HG03457 (cell line): ENCODE measurements around the gene LRP1B.
"Not testable (repeated sequence)": the region's sequence is repeated elsewhere in the genome, so short reads cannot be mapped to it uniquely, and the experiment has no call there.

Experiments used
- ATAC-seq: cut with Tn5 transposase; IDR thresholded peaks from one replicate; pipeline ENCODE4 v1.9.1; 2021; ENCODE audit warnings: moderate number of reproducible peaks; ENCODE audit not compliant: unreplicated experiment

The LRP1B gene

DNA sequence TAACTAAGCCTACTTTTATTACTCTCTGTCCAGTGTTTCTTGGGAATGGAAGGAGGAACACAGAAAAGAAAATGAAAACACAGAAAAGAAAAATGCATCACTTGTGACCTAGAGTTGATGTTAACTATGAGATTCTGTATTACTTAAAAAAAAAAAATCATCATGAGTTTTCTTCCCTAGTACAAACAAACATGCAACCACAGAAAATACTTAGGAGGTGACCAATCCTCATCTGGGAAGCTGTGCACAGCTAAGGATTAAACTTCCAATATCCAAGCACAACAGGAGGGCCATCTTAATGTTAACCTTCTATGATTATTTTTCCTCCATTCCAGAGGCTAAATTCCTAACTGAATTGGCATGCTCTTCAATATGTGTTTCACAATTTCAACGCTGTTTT, 1140.4 kb downstream of the LRP1B start:
- no peak for ATAC-seq

DNA sequence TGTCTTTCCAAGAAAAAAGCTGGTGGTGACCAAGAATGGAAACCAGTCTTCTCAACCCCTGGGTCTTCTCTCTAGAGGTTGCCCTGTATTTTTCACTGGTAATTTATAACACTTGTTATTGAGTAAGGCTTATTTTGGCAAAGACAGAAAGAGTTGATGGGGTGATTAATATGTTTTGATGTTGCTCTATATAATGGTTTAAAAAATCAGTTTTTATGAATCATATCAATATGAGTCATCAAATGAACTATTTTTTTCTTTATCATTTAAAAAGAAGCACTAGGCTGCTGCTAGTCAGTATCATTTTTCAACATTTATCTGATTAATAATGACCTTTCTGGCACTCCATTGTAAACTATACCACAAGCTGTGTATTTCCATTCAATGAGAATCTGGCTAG, 1142.2 kb downstream of the LRP1B start:
- no peak for ATAC-seq

DNA sequence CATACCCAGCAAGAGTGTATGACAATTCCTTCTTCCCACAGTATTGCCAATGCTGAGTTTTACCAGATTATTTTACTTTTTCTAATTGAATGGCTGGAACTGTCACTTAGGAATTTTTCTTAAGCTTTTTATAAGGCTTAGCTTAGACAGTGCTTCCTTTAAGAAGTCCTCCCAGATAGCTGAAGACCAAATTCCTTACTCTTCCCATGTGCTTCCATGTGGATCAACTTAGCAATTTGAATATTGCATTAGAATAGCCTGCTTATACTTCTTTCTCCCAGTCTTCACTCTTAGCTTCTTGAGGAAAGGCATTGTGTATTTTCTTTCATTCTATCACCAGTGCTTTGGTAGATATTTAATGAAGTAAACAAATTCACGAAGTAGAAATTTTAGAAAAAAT, 1144.4 kb downstream of the LRP1B start:
- ATAC-seq, result no peak

DNA sequence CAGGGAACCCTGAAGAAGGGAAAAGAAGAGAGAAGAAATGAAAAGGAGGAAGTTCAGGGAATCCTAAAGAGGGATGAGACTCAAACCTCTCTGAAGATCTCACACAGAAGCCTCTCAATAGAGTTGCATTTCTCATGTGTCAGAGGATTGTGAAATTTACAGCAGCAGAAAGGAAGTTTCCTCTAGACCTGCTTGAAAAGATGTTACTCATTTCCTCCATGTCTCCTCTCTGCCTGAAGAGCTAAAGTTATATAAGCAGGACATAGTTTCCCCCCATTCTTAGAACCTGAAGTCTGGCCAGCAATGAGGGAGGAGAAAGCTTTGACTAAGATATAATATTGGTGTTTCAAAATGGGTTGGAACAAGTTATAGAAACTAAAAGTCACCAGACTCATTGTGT, 1155.6 kb downstream of the LRP1B start:
- no peak for ATAC-seq

DNA sequence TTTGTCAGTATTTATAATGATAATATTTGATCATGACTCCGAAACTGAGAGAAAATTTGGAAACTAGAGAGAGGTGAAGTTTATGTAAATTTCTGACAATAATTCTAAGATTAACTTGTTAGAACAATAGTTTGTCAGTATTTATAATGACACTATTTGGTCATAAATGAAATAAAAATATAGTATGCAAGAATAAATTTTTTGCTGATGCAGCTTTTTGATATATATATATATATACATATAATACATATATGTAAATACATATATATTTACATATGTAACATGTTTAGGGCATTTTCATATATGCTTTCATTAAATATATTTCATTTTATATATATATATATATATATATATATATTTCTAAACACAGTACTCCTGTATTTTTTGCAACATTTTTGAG, 1158.1 kb downstream of the LRP1B start:
- ATAC-seq, result no peak

DNA sequence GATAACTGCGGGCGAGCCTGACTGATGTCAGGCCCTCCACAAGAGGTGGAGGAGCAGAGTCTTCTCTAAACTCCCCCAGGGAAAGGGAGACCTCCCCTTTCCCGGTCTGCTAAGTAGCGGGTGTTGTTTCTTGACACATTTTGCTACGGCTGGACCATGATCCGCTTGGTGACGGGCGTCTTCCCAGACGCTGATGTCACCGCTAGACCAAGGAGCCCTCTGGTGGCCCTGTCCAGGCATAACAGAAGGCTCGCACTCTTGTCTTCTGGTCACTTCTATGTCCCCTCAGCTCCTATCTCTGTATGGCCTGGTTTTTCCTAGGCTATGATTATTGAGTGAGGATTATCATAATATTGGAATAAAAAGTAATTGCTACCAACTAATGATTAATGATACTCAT, 1166.5 kb downstream of the LRP1B start:
- ATAC-seq, result not testable (repeated sequence)

DNA sequence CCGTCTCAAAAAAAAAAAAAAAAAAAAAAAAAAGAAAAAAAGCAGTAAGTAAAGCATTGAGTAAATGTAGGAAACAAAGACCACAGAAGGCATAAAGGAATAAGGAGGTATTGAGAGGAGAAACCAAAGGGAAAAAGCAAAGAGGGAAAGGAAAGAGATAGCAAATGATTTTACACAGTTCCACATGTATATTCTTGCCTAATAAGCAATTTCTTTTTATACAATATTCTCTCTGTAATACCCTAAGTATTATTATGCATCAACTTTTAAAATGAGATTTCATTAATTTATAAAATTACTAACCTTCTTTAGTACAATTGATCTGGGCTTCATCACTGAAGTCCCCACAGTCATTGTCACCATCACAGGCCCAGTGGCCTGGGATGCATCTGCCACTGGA, 1180.9 kb downstream of the LRP1B start:
- ATAC-seq, result no peak

DNA sequence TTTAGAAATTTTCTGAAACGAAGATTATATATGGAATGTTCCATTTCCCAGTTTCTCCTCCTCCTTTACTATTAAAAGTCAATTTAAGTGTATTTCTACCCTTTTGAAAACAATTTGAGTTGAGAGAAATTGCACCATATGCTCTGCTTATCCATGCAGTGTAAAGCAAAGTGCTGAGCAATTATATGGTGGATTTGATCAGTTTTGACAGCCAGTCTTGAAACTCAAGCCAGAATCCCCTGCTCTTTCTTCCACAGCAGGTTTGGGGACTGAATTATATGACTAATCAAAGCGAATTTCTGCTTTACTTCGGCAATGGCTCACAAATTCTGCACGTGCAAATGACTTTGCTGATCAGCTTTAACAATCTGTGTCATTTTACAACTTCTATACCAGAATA, 1183.6 kb downstream of the LRP1B start:
- ATAC-seq, result no peak

DNA sequence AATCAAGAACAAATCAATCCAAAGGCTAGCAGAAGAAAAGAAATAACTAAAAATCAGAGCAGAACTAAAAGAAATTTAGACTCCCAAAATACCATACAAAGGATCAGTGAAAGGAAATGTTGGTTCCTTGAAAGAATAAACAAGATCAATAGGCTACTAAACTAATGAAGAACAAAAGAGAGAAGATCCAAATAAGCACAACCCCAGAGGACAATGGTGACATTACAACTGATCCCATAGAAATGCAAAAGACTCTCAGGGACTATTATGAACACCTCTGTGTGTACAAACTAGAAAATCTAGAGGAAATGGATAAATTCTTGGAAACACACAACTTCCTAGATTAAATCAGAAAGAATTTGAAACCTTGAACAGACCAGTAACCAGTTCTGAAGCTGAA, 1186.9 kb downstream of the LRP1B start:
- ATAC-seq, result no peak

DNA sequence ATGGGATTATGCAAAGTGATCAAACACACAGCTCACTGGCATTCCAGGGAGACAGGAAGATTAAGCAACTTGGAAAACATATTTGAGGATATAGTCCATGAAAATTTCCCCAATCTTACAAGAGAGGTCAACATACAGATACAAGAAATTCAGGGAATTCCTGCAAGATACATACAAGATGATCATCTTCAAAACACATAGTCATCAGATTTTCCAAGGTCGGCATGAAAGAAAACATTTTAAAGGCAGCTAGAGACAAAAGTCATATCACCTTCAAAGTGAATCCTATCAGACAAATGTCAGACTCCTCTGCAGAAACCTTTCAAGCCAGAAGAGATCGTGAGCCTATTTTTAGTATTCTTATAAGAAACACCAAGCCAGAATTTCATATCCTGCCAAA, 1188.5 kb downstream of the LRP1B start:
- no peak for ATAC-seq

DNA sequence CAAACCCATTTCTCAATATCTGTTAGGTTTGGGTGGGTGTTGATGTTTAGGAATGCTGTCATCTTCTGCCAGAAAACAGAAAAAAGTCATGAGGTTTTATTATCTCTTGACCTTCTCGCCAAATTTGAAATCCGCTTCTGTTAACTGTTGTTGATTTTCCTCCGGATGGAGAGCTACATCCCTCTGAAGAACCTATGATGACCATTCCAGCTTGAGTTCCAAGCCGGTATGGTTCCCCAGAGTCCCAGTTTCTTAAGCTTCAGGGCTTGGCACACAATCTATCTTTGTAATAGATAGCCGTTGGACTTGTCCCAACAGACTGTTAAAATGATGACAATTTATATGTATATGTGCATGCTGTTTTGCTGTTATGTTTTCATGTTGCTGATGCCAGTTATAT, 1201.0 kb downstream of the LRP1B start:
- no peak for ATAC-seq

DNA sequence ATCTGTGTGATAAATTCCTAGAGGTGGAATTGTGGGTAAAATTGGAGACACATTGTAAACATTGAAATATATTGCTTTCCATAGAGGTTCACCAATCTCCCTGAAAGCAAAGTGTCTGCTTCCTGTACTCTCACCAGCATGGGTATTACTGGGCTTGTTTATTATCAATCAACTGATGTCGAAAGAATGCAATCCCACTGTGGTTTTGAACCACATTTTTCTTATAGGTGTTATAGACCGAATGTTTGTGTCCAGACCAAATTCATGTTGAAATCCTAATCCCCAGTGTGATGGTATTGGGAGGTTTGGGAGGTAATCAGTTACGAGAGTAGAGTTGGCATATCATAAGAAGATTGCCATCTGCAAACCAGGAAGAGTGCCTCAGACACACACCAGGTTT, 1212.4 kb downstream of the LRP1B start:
- ATAC-seq, result no peak

DNA sequence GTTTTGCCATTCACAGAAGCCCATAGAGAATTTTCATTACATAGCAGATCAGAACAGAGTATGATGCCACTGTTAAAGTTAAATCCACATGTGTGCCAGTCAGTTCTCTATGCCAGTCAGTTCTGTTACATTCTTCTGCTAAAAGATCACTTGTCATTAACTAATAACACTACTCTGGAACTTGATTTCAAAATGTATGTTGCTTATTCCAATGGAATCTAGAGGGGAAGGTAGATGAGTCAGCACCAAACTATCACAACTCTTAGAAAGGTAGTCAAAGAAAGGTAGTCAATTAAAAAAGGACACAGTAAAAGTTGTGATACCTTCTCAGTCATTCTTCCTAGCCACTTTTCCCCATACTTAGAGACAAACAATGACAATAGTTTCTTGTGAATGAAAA, 1214.4 kb downstream of the LRP1B start:
- no peak for ATAC-seq

DNA sequence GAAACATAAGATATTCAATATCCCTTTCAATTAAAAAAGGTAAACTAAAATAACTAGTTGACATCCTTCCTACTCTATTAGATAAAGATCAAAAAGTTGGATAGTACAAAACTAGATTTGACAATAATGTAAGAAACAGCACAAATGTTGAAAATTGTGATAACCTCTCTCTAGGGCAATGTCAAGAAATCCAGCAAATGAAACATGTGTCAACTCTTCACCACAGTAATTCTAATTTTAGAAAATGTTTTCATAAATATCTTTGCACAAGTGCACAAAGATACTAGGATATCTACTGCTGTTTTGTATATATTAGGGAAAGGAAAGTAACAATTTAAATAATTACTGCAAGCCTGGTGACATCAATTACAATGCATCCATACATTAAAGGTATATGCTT, 1220.1 kb downstream of the LRP1B start:
- ATAC-seq, result no peak

DNA sequence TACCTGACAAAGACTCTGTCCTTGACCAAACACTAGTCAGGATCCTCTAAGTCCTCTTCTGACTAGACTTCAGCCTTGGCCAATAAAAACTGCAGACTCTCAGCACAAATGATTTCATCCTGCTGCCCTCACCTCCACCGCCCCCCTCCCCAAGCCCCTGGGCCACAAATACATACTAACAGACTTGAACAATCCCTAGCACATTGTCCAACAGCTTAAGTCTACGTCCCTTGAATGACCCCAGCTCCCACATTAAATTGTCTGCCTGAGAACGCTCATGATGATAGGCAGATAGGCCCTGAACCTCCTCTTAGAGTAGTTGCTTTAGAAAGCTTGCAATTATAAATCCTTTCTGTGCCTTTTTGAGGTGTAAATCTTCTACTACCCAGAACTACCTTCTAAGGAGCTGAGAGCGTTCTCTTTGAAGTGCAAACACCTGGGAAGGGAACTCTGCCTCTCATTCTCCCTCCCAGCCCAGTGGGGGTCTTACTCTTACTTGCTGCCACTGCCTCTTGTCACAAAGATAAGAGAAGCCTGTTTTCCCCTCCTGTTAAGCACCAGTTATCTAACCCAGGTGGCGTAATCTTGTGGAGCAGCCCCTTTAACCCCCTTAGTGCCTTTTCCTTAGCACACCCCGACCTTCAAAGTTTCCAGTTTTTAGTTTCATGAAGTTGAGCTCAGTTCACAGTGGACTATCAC, 1225.6 kb downstream of the LRP1B start:
- no peak for ATAC-seq

DNA sequence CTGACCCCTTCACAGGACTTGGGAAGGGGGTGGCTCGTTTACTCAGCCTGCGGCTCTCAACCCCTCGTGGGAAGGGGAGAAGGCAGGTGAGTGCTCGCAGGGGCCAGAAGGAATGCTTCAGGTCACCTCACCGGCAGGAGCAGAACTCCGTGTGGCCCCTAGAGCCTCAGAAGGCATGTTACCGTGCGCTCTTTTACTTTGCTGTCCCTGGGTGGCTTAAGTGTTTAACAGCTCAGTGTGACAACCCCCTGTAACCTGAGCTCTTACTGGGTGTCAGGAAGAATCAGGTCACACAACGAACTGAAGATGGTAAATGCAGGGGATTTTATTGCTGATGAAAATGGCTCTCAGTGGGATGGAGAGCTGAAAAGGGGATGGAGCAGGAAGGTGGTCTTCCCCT, 1235.4 kb downstream of the LRP1B start:
- ATAC-seq, result no peak

DNA sequence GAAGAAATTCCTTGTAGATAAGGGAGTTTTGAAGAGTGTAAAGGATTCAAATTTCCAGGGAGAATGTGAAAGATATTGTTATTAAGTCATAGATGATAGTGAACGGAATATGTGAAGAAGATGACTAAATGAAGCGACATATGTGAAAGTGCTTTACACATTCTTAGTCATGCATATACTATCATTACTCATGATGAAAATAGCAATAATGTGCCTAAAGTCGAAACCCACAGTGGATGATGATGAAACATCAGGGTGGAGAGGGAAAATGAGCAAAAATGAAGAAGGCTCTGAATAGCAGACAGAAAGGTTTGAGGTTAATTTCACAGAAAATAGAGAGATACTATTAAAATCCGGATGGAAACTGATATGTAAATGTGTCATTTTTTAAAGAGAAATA, 1237.1 kb downstream of the LRP1B start:
- ATAC-seq, result no peak

DNA sequence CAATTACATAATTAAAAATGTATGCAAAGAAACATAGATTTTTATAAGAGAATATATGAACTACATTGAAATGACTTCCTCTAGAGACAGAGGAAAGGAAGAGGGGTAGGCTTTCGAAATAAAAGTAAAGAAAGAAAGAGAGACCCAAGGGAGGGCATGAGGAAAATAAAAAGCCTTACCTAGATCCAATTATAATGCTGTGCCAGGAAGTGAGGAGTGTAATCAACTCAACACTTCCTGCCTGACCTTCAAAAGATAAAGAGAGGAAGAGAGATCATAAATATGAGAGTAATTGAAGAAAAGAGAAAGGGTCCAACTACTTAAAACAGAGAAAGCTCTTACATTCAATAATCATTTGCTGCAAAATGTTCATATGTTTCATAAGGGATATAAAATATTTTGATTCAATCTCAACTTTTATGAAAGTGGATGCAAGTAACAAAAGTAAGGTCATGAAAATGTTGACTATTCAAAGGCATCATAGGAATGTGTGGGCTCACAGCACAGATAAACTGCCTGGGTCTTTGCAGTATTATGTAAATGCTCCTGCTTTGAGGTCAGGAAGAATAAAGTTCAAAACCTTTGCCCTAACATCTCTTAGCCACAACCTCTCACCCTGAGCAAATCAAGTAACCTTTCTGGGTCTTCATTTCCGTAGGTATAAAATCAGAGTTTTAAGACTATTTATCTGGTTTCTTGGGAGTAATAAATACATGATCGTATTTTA, 1237.7 kb downstream of the LRP1B start:
- ATAC-seq, result no peak

DNA sequence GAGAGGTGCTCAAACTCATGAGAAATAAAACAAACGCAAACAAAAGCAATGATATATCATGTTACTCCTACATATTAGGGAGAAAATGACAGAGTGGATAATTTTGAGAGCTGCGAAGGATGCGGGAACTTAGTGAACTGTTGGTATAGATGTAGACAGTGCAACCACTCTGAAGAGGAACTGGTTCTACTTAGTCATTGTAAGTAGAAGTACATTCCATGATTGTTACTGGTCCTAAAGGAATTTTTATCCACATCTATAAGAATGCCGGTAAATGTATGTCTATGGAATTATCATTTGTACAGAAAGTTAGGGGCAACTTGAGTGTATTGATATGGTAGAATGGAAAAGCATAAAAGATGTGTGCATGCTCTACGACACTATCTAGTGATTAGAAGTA, 1238.4 kb downstream of the LRP1B start:
- ATAC-seq, result no peak

DNA sequence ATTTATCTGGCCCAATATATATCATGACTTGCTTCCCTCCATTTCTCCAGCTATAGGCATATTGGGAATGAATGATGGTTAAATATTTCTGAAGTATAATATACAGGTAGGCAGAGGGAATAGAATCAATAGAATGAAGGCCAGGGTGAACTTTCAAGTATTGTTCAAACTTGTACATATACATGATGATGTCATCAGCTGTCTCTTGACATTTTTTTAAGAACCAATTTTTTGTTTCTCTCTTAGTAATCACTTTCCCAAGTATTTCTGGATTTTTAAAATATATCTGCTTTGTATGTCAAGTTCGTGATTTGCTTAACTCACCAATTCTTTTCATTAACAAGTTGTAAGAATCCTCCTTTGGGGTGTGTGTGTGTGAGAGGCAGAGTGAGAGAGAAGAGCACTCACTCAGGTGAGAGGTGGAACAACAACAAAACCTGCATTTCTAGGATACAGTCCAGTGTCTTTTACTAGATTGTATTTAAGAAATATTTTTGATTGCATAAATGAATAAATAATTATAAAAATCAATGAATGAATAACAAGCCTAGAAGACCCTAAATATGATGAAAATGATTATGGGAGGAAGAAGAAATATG, 1239.1 kb downstream of the LRP1B start:
- no peak for ATAC-seq

DNA sequence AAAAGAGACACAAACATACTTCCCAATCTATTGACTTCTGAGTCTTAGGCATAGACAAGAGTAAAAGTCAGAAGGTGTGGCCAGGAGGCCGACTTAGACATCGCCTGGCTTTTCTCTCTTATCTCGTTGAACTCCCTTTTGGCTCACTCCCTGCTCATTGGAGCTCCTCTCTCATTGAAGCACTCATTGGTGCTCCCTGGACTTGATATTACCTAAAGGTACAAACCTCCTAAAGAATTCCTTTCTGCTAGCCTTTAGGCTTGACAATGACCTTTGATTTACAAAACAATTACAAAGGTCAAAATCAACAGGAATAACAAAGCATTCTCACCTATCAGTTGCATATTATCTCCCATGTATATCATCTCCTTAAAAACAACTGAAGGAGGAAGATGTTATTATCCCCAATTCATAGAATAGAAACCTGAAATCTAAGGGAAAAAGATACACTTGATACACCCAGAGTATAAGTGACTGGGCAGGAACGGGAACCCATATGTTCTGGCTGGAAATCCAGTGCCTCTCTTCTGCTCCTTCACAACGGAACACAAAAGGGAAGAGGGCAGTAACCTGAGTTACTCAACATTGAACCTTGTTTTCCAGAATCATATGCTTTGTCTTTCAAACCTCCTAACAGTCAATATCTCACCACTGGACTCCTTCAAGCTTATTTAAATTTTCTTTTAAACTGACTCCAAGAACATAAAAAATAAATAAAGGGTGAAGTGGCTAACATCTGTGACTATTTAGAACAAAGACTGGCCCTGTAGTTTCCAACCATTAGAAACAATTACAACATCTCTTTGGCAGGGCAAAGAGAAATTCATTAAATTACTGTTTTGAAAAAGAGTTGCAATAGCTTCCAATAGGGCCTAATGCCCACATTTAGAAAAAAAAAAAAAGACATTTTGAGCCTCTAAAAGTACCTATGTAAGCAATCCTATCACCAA, 1247.9 kb downstream of the LRP1B start:
- no peak for ATAC-seq
